Stimulated activated CD4-positive, alpha-beta T cell treated with anti-CD3 and anti-CD28 coated beads, Interleukin-2, amount 100 ng/mL, for 48 hours (primary cell): ENCODE measurements around the gene PHKG2.

ENCODE experiments used
- DNase-seq, 2 donors: peaks; one replicate each; pipeline ENCODE4 v3.0.0-alpha.2; 2020

Gene PHKG2

DNA sequence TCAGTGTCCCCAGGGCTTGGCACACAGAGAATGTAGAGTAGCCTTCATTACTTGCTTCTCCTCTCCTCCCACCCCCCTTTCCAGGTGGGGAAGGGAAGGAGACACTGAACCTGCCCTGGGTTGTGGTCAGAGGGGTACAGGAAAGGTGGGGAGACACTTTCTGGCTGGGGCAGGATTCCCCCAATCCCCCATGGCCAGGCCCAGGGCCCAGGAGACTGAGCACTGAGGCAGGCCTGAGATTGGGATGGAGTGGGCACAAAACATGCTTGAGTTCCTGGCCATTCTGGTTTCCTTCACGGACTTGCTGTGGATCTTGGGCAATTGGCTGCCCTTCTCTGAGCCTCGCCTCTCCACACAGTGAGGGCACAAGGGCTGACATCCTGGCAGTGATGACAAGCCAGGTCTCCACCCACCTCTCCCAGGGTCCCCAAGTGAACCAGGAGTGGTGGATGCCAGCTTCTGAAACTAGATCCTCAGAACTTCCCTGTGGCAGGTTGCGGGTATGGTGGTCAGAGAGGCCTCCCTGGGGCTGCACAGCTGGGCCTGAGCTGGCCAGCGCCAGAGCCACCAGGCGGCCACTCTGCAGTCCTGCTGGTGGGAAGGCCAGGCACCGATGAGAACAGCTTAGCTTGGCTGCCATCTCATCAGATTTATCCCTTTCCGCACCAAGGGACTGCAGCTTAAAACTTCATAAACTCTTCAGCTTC is 29.5 kb downstream of the PHKG2 start:
- no peak for DNase-seq

DNA sequence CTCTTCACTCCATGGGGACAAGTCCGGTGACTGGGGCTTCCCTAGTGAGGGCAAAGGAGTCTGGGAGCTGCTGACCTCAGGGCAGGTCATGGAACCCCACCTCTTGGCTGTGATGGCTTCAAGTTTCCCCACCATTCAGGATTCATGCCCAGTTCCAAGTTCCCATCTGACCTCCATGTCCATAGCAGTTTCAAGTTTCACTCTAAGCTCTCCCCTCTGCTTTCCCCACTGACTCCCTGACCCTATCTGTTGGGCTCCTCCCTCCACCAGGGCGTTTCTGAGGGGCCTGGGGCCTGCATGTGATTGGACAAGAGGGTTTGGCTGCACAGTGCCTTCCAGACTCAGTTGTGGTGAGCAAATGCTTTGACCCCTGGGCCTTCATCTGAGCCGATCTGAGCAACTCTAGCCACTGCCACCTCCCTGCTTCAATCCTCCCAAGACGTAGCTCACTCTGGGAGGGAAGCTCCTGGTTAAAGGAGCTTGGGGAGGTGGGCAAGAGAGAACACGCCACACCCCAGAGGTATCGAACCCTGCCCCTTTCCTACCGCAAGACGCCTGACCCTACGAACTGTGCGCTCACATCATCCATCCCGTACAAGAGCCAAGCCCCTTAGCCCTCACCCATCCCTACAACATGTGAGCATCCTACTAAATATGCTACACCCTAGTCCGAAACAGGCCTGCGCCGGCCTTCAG is 30.5 kb downstream of the PHKG2 start:
- DNase-seq = no peak

DNA sequence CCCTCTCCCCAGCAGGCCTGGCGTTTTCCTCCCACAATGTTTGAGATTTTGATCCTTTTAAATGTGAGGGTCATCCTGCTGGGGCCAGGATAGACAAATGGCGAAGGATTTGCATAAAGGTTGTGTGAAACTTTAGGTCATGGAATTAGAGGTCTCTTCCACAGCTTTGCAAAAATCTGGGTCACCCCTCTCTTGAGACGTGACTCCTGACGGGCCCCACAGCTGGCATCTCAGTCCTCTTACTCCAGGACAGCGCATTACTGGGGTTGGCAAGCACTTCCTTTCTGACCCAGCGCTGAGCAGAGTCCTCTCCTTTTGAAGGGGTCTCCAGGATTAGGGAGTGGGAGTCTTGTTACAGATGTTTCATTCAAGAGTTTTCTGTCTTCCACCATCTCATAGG is 31.4 kb downstream of the PHKG2 start:
- DNase-seq = no peak

DNA sequence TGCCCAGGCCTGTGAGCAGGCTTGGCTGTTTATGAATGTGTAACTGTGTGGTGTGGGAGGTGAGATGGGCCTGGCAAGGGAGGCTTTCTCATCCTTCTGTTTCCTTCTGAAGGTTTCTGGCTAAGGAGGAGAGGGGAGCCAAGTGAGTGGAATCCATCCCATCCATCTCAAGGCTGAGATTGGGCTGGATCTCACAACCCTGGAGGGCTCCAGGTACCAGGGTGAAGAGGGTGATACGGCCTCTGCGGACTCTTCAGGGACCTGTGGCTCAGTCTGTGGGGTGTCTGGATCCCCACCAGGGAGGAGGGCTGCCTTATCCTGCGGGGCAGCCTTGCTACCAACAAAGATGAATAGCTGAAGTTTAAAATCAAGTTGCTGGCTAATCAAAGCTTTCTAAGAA is 31.8 kb downstream of the PHKG2 start:
- no peak for DNase-seq

DNA sequence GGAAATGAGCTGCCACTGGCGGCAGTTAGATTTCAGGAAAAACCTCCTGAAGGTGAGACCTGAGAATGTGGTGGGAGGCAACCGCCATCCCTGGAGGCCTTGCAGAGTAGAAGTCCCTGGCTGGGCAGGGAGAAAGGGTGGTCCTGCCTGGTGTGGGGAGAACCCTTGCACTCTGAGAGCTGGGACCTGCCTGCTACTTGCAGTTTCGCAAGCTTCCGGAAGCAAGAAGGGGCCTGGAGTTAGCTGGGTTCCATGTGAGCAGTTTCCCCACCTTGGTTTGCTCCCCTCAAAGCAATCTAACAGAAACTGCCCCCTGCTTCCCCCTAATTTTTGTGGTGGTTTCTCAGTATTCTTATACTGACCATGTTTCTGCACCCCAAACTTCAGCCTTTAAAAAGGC is 32.3 kb downstream of the PHKG2 start:
- DNase-seq = no peak

DNA sequence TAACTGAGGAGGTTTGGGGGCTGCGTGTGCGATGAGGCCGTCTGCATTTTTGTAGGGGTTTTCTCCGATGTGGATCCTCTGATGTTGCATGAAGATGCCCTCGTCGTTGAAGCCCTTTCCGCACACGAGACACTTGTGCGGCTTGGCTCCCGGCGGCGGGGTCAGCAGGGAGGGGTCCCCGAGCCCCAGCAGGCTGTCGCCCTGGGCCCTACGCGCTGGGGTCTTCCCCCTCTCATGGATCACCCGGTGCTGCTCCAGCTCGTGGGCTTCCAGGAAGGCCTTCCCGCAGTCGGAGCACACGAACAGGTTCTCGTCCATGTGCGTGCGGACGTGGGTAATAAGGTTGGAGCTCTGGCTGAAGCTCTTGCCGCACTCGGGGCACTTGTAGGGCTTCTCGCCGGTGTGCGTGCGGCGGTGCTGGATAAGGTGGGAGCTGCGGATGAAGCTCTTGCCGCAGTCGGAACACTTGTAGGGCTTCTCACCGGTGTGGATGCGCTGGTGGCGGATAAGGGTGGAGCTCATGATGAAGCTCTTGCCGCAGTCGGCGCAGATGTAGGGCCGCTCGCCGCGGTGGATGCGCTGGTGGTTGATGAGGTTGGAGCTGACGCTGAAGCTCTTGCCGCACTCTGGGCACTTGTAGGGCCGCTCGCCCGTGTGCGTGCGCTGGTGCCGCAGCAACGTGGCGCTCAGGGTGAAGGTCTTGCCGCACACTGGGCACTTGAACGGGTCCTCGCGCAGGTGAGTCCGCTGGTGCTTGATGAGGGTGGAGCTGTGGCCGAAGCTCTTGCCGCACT is 34.5 kb downstream of the PHKG2 start:
- DNase-seq = no peak

DNA sequence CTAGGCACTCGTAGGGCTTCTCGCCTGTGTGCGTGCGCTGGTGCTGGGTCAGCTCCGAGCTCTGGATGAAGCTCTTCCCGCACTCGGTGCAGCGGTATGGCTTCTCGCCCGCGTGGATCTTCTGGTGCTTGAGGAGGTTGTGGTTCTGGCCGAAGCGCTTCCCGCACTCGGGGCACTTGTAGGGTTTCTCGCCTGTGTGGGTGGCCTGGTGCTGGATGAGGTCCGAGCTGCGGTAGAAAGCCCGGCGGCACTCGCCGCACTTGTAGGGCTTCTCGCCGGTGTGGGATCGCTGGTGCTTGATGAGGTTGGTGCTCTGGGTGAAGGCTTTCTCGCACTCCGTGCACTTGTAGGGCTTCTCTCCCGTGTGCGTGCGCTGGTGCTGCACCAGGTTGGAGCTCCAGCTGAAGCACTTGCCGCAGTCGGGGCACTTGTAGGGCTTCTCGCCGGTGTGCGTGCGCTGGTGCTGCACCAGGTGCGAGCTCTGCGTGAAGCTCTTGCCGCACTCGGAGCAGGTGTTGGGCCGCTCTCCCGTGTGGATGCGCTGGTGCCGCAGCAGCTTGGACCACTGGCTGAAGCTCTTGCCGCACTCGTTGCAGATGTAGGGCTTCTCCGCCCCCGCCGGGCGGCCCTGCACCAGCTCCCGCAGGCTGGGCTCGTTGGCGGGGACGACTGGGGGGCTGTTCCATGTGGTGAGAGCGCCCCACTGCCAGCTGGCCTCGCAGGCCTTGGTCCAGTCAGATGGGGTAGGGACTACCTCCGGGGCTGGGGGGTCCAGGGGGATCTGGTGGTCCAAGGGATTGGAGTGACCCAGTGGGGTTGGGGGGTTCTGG is 35.3 kb downstream of the PHKG2 start:
- DNase-seq = no peak

DNA sequence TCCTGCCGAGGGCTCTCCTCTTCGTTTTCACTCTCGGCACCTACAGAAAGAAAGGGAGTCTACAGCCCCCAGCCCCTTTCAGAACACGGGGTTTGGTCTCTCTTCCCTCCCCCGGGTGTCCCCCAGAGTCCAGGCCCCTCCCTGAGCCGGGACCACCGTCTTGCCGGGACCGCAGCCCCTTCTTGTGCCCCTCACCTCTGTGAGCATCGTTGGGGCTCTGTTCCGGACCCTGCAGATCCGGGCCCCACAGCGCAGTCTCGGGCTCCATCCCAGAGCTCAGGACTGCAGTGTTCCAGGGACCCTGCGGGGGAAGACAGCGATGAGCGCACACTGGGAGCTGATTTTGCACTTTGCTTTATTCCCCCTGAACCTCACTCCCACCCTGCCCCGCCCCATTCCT is 36.0 kb downstream of the PHKG2 start:
- DNase-seq = no peak

DNA sequence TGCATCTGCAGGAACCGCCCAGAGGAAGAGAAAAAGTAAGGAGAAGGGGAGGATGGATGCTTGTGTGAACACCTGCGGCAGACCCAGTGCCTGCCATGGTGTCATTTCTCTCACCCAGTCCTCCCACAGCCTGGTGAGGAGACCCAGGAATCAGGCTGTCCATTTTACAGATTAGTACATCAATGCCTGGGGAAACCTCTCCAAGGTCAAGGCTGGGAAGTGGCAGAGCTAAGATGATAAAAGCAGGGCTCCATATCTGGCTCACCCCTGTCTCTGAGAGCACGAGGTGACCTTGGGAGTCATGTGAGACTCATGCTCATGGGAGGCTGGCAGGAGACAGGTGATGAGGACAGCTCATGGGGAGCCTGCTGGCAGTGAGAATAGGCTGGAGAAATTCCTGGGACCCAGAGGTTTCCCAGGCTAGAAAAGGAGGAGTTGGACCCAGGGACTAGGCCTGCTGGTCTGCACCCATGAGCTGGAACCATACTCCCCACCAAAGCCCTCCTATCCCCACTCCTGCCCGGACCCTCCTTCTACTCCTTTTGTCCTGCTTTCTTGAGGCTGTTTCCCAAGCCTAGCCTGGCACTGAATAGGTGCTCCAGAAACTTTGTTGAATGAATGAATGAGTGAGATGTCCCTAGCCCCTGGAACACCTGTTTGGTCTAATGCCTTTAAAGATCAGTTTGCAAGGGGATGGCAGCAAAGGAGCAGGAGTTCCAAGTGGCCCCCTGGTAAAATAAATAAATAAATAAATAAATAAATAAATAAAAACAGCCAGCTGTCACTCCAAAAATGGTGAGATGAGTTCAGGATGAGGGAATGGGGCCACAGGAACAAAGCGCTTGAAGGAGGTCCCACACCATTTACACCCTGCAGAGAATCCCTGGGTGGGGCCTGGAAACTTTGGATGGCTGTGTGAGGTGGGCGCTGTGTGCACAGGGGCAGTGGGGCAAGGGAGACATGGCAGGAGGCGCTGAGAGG is 37.2 kb downstream of the PHKG2 start:
- DNase-seq = no peak

DNA sequence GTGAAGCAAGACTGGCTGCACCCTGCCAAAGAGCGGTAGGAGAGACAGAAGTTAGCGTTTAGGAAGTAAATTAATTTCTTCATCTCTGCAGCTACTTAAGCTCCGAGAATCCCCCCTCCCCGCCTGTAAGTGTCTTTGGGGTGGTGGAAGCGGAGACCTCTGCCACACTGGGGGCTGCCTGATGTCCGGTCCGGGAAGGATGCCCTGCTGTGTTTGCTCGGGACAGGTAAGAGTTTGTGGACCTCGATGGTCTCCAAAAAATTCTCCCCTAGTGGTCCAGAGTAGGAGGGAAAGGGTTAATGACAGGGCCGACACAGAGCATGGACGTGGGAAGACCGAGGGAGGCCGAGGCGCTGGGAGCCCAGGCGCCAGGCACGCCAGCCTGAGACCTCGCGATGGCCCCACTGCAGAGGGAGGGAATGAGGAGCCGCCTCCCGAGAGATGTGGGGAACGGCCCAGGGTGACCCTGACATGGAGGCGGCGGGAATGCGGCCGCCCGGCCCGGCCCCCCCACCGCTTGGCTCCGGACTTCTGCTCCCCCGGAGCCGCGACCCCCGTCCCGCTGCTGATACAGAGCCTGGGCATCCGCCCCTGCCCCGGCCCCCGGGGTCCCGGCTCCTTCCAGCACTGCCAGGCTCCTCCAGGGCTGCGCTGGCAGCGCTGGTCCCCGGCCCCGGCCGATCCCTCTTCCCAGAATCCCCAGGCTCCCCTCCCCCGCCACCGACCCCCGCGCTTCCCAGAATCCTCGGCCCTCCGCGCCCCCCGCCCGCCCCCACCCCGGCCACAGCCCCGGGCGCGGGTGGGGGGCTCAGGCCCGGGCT is 38.1 kb downstream of the PHKG2 start:
- no peak for DNase-seq

DNA sequence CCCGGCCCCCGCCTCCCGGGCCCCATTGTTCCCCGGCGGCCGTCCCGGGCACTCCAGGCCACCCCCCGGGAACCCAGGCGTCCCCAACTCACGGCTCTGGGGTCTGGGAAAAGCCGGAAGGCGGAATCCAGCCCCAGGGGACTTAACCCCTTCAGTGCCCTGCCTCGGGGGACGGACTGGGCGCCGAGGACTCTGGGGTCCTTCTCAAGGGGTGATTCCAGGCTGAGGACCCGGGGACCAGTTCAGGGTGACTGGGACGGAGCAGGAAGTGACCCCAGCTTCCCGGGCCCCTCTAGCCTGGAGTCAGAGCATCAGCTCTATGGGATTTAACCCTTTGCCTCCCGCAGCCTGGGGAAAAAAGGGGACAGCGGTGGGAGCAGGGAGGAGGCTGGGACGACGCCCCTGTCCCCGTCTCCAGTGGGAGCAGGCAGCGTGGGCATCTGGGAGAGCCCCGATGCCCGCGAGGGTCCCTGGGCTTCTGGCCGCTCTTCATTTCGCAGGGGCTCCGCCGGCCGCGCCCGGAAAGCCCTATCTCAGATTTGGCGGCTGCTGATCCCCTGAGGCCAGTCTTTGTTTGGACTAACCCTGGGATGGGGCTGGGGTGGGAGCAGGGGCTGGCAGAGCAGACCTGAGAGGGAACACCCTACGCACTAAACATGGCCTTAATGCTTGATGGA is 38.8 kb downstream of the PHKG2 start, which contains the start of gene ZNF629:
Gene ZNF629, minus strand, starts transcription at position 270 of the 677 bp plus-strand sequence. CDS start 2,723 bp downstream, outside the sequence.
- peak; percentile 22 to 23 for DNase-seq

DNA sequence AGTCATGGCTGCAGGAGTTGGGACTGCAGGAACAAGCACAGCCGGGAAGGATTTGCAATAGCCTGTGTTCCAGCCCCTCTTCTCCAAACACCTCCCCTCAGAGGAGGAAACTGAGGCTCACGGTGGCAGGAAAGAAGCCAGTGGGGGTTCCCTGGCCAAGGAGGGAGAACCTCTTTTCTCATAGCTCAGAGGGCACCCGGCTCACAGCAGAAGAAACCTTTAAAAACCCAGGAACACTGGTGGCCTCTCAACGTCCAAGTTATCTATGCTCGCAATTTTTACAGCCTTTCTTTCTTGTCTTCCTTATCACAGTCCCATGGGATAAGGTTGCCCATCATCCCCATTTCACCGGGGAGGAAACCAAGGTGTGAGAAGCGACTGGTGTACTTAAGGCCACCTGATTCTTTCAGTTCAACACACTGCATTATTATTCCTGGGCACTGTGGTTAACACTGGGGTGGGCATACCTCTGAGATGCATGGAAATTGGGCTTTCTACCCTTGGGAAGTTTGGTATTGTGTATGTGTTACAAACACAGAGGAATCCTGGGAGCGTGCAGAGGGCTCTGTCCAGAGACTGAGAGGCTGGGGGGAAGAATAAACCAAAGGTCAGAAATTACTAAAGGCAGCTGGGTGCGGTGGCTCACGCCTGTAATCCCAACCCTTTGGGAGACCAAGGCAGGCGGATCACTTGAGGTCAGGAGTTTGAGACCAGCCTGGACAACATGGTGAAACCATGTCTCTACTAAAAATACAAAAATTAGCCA is 39.6 kb downstream of the PHKG2 start:
- no peak for DNase-seq

DNA sequence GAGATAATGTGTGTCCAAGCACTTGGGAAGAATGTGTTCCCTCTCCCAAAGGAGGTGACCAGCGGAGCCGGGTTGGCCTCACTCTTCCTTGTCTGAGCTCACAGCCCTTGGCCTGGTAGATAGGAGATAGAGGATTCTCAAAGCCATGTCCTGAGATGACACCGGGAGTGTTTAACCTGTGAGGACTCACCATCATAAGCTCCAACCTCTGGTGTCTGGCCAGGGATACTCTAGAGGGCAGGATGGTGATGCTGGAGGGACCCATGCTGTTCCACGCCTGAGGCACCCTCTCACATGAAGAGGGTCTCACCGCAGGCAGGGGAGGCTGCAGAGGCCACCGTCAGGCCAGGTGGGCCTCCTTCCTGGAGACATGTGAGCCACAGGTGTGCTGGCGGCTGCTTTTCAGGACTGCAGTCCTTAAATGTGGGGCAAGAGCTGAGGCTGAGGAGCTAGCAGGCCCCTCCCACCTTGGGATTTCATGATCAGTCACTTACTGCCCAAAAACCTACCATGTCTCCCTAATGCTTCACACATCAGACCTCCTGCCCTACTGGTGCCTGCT is 45.4 kb downstream of the PHKG2 start:
- DNase-seq = no peak

DNA sequence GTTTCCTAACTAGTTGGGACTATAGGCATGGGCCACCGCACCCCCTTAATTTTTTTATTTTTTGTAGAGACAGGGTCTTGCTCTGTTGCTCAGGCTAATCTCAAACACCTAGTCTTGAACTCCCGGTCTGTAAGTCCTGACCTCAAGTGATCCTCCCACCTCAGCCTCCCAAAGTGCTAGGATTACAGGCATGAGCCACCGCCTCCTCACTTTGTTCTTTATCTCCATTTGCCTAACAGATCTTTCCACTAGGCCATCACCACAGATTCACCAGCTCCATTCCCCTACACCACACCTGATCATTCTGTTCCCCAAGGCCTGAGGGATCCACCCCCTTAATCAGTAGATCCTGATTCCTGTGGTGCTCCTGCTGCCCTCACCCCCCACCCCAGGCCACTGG is 46.4 kb downstream of the PHKG2 start:
- DNase-seq = no peak

DNA sequence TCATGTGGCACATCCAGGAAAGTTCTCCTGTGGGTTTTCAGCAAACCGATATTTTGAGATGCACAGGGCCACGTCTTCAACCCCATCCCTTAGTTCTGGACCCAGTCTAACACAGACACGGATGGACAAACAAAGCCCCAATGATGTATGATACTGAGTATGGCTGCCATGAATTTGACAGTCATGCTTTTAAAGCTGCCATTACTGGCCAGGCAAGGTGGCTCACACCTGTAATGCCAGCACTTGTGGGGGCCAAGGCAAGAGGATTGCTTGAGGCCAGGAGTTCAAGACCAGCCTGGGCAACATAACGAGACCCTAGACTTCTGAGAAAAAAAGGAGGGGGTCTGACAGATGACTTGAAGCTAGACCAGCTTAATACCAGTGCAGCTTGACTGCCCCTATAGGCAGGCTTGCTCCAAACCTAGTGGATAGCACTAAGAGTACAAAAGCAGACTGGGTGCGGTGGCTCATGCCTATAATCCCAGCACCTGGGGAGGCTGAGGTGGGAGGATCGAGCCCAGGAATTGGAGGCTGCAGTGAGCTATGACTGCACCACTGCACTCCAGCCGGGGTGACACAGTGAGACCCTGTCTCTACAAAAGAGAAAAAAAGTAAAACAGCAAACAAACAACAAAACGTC is 49.6 kb downstream of the PHKG2 start:
- DNase-seq = no peak
